Measurements from ENCODE around the gene COL28A1. TPM values are rescaled to one million over a fixed set of nuclear protein-coding genes. Genes with fewer than 3 reads are reported as not detected.

COL28A1 gene
- total RNA-seq, 1 experiment from 2014 or later = 0.26 TPM

- no peak overlapping the region for H3K4me2 ChIP-seq (ENCODE audit: low read length)
- BruUV-seq (replicated peaks) = no TSS peak
- H2AFZ ChIP-seq (ENCODE audit: low read length) = no peak overlapping the region
- H3K4me1 ChIP-seq (ENCODE audit: insufficient read depth, low read length) = no peaks in the 10 kb centered on the region
- no peaks in the 10 kb centered on the region for H3K9me3 ChIP-seq (ENCODE audit: low read length)
- H3K9me2 ChIP-seq (replicated peaks; ENCODE audit: low read length) = no peaks in the 10 kb centered on the region
- ATAC-seq (no peak), DNase-seq (no peak)
- H3F3A ChIP-seq (ENCODE audit: low read length, unreplicated experiment) = no peaks in the 10 kb centered on the region
- H3K79me2 ChIP-seq (ENCODE audit: low read length) = no peaks in the 10 kb centered on the region
- H3K9ac ChIP-seq (ENCODE audit: low read length) = no peak overlapping the region
- TF ChIP-seq EZH2phosphoT487 (IDR thresholded peaks at IDR 0.05; ENCODE audit: borderline replicate concordance, low read length) = no peak
- no peak for TF ChIP-seq EZH2 (IDR thresholded peaks at IDR 0.05; ENCODE audit: low read length, unreplicated experiment)
- TF ChIP-seq, protein P1, sequence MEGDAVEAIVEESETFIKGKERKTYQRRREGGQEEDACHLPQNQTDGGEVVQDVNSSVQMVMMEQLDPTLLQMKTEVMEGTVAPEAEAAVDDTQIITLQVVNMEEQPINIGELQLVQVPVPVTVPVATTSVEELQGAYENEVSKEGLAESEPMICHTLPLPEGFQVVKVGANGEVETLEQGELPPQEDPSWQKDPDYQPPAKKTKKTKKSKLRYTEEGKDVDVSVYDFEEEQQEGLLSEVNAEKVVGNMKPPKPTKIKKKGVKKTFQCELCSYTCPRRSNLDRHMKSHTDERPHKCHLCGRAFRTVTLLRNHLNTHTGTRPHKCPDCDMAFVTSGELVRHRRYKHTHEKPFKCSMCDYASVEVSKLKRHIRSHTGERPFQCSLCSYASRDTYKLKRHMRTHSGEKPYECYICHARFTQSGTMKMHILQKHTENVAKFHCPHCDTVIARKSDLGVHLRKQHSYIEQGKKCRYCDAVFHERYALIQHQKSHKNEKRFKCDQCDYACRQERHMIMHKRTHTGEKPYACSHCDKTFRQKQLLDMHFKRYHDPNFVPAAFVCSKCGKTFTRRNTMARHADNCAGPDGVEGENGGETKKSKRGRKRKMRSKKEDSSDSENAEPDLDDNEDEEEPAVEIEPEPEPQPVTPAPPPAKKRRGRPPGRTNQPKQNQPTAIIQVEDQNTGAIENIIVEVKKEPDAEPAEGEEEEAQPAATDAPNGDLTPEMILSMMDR (conservative IDR thresholded peaks at IDR 0.05; ENCODE audit: low read depth, low read length) = no peak
- H3K27ac ChIP-seq (ENCODE audit: low read length) = no peak overlapping the region
- ChIA-PET CTCF (no interaction called here), POLR2A (ENCODE audit: unreplicated experiment) (no interaction called here)
- H3K4me3 ChIP-seq (ENCODE audit: low read length) = no peak overlapping the region
- no peaks in the 10 kb centered on the region for H3K27me3 ChIP-seq (ENCODE audit: low read length)
- intact Hi-C loops (cut with micrococcal nuclease) = no loop called here
- no peaks in the 10 kb centered on the region for H4K20me1 ChIP-seq (ENCODE audit: low read length)
- H3K36me3 ChIP-seq (ENCODE audit: low read depth, low read length) = no peaks in the 10 kb centered on the region
Measured at GRCh38 chr7:7370076-7370475, 165.6 kb downstream of the COL28A1 start.

DNA sequence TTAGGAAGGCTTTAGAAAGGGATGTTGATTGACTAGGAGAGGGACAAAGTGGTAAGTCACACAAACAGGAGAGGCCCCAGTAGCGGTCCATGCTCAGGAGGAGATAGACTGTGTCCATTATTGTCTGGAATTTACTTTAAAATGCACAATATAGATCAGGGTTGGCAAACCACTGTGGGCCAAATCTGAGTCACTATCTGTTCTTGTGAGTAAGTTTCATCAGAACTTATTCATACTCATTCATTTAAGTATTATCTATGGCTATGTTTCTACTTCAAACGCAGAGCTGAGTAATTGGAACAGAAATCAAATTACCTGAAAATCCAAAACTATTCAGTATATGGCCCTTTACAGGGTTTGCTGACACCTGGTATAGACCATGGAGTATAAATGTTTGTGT is 166.5 kb downstream of the COL28A1 start:
- no peaks in the 10 kb centered on the region for H3K9me3 ChIP-seq (ENCODE audit: low read length)
- H3K27me3 ChIP-seq (ENCODE audit: low read length) = no peaks in the 10 kb centered on the region
- H3K4me3 ChIP-seq (ENCODE audit: low read length) = no peak overlapping the region
- CTCF ChIA-PET = no interaction called here
- ATAC-seq = no peak; the same call in 1 of the 2 replicates
- no TSS peak for BruUV-seq (replicated peaks)
- no peaks in the 10 kb centered on the region for H3F3A ChIP-seq (ENCODE audit: low read length, unreplicated experiment)
- no peaks in the 10 kb centered on the region for H3K9me2 ChIP-seq (replicated peaks; ENCODE audit: low read length)
- no peaks in the 10 kb centered on the region for H3K79me2 ChIP-seq (ENCODE audit: low read length)
- no peaks in the 10 kb centered on the region for H3K4me1 ChIP-seq (ENCODE audit: insufficient read depth, low read length)
- H3K9ac ChIP-seq (ENCODE audit: low read length) = no peak overlapping the region
- intact Hi-C loops (cut with micrococcal nuclease) = no loop called here
- no peaks in the 10 kb centered on the region for H3K36me3 ChIP-seq (ENCODE audit: low read depth, low read length)
- H2AFZ ChIP-seq (ENCODE audit: low read length) = no peak overlapping the region
- POLR2A ChIA-PET (ENCODE audit: unreplicated experiment) = no interaction called here
- no peak for TF ChIP-seq EZH2 (IDR thresholded peaks at IDR 0.05; ENCODE audit: low read length, unreplicated experiment)
- TF ChIP-seq EZH2phosphoT487 (IDR thresholded peaks at IDR 0.05; ENCODE audit: borderline replicate concordance, low read length) = no peak
- TF ChIP-seq, protein P1 (conservative IDR thresholded peaks at IDR 0.05; ENCODE audit: low read depth, low read length) = no peak
- no peak overlapping the region for H3K27ac ChIP-seq (ENCODE audit: low read length)
- DNase-seq = peak; percentile 4
- H3K4me2 ChIP-seq (ENCODE audit: low read length) = no peak overlapping the region
- H4K20me1 ChIP-seq (ENCODE audit: low read length) = no peaks in the 10 kb centered on the region

- Histone ChIP-seq H4K20me1 (ENCODE audit: low read length) (no peaks in the 10 kb centered on the region), H3F3A (ENCODE audit: low read length, unreplicated experiment) (no peaks in the 10 kb centered on the region), H3K9me2 (replicated peaks; ENCODE audit: low read length) (no peaks in the 10 kb centered on the region), H3K9me3 (ENCODE audit: low read length) (no peaks in the 10 kb centered on the region), H3K79me2 (ENCODE audit: low read length) (no peaks in the 10 kb centered on the region), H3K4me3 (ENCODE audit: low read length) (no peak overlapping the region), H2AFZ (ENCODE audit: low read length) (no peak overlapping the region), H3K36me3 (ENCODE audit: low read depth, low read length) (no peaks in the 10 kb centered on the region), H3K27me3 (ENCODE audit: low read length) (no peaks in the 10 kb centered on the region), H3K9ac (ENCODE audit: low read length) (no peak overlapping the region), H3K4me2 (ENCODE audit: low read length) (0 out of 2 replicates have a peak overlapping the region, but pooled peaks have one; percentile 15), H3K4me1 (ENCODE audit: insufficient read depth, low read length) (peaks cover 16% of the 10 kb centered on the region; the same call in 1 of the 2 replicates), H3K27ac (ENCODE audit: low read length) (no peak overlapping the region)
- DNase-seq = peak; percentile 84
- TF ChIP-seq EZH2 (IDR thresholded peaks at IDR 0.05; ENCODE audit: low read length, unreplicated experiment) (no peak), EZH2phosphoT487 (IDR thresholded peaks at IDR 0.05; ENCODE audit: borderline replicate concordance, low read length) (no peak)
- TF ChIP-seq, protein P1 (conservative IDR thresholded peaks at IDR 0.05; ENCODE audit: low read depth, low read length) = no peak
- ChIA-PET POLR2A (ENCODE audit: unreplicated experiment) (no interaction called here), CTCF (no interaction called here)
- intact Hi-C loops (cut with micrococcal nuclease) = loop anchor here (5.0 kb wide), 1 partner anchor 172 kb away; the partner anchor contains the start of gene C1GALT1
- BruUV-seq (replicated peaks) = no TSS peak
- ATAC-seq = peak; percentile 79
Measured at GRCh38 chr7:7354674-7355073, 181.0 kb downstream of the COL28A1 start.
